Occipital lobe (tissue), 2 donors: ENCODE measurements around the gene DNAAF3. TPM values are rescaled to one million over a fixed set of nuclear protein-coding genes. Genes with fewer than 3 reads are reported as not detected.
A peak's percentile ranks its signal among the peaks of the same experiment; 100 is the strongest.

Experiments used
- DNase-seq: peaks from one replicate; lab custom pipeline; 2025; lab: John Stamatoyannopoulos, UW
- total RNA-seq: library from RNA; depleted of rRNA; stranded (reverse); fragments of >200 nt; gene quantifications from one replicate; pipeline ENCODE4 v1.2.3, GENCODE V29; 2014

Gene DNAAF3
- total RNA-seq, 1 donor from 2014 or later = 0.31 TPM

DNA sequence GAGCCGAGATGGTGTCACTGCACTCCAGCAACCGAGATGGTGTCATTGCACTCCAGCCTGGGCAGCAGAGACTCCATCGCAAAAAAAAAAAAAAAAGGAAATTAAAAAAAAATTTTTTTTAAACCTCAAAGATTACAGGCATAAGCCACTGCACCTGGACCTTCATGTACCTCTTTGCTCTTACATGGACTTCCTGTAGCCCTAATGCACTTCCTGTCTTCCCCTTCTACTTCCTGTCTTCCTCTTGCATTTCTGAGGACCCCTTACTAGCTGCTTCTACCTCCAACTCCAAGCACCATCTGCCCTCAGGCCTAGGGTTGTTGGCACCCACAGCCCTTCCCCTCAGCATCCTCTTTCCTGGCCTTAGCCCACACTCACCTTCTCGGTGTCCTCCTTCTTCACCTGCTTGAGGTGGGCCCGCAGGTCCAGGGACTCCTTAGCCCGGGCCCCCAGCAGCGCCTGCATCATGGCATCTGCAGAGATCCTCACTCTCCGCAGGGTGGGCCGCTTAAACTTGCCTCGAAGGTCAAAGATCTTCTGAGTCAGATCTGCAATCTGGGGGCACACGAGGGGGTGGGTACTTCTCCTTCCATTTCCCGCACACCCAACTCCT lies 12.7 kb downstream of the DNAAF3 start:
- no peak for DNase-seq

DNA sequence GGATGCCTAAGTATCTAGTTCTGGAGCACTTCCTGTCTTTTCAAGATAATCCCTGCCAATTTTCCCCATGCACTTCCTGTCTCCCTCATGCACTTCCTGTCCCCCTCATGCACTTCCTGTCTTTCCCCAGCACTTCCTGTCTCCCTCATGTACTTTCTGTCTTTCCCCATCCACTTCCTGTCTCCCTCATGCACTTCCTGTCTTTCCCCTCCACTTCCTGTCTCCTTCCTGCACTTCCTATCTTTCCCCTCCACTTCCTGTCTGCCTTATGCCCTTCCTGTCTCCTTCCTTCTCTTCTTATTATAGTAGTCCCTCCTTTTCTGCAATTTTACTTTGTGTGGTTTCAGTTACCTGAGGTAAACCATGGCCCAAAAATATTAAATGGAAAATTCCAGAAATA lies 14.4 kb downstream of the DNAAF3 start:
- no peak for DNase-seq

DNA sequence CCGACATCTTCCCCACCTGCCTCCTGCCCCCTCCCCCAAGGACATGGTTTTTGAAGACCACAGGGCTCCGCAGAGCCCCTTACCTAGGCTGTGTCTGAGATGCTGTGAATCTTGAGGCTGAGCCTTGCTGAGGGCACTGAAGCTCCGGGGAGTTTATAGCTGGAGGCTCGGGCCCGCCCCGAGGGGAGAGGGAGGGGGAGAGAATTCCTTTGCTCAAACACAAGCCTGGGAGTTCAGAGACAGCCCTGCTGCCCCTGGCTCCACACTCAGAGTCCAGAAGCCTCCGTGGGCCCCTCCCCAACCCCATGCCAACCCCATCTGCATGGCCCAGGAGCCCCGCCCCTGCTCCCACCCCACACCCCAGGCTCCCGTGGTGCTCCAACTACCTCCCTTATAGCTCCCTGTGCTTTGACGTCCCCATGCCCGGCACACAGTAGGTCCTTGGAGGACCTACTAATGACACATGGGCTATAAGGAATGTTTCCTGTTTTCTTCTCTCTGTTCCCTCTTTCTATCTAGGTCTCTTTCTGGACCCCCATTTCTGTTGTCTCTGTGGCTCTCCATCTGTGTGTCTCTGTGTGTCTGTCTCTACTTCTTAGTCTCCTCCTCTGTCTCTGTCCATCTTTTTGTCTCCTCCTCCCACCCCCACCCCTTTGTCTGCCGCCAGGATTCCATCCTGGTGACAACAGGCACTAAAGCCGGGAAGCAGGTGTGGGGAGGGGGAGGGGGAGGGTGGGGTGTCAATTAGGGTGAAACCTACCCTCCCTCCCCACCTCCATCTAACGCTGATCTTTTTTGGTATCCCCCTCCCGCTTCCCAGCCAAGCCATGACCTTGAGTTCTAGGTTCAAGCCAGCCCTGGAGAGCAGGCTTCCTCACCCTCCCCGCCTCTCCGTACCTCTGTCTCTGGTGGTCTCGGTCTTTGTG lies 17.1 kb downstream of the DNAAF3 start, which contains the start of gene TNNT1:
TSS of gene TNNT1 (minus strand) at position 129 of the 926 bp plus-strand sequence. CDS start 2,049 bp downstream, outside the sequence.
- no peak for DNase-seq

DNA sequence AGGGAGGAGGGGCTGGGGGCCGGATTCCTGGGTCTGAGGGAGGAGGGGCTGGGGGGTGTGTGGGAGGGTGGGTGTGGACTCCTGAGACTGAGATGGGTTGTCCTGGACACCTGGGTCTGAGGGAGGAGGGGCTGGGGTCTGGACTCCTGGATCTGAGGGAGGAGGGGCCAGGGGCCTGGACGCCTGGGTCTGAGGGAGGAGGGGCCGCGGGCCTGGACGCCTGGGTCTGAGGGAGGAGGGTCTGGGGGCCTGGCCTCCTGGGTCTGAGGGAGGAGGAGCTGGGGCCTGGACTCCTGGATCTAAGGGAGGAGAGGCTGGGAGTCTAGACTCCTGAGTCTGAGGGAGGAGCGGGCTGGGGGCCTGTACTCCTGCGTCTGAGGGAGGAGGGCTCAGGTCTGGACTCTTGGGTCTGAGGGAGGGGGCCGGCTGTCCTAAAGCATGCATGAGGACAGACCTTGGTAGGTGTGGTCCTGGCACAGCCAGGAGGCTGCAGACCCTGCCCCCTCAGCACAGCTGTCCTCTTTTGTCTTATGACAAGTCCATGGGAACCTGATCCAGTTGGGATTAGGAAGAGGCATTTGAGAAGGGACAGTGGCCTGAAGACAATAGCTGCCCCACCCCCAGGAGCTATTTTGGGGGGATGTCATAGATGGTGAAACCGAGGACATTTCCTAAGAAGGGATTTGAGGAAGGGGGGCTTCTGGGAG lies 18.7 kb downstream of the DNAAF3 start:
- no peak for DNase-seq

DNA sequence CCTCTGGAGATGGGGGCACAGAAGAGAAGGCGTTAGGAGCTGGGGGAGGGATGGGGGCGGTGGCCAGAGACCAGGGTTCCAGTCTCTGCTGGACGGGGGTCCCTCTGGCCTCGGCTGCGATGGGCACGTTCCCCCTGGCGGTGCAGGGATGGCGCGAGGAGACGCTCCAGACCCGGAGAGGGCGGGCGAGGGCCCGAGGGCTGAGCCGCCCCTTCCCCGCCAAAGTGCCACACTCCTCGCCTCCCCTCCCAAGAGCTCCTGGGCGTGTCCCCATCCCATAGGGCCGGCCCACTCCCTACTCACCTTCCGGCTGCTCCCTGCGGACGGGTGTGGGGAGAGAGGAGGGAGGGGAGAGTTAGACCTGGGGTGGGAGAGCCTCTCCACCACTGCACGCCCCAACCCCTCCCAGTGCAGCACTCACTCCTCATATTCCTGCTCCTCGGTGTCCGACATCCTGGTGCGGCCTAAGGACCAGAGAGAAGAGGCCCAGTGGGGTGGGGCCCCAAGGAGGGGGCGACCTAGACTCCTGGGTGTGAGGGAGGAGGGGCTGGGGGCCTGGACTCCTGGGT lies 19.6 kb downstream of the DNAAF3 start:
- no peak for DNase-seq

DNA sequence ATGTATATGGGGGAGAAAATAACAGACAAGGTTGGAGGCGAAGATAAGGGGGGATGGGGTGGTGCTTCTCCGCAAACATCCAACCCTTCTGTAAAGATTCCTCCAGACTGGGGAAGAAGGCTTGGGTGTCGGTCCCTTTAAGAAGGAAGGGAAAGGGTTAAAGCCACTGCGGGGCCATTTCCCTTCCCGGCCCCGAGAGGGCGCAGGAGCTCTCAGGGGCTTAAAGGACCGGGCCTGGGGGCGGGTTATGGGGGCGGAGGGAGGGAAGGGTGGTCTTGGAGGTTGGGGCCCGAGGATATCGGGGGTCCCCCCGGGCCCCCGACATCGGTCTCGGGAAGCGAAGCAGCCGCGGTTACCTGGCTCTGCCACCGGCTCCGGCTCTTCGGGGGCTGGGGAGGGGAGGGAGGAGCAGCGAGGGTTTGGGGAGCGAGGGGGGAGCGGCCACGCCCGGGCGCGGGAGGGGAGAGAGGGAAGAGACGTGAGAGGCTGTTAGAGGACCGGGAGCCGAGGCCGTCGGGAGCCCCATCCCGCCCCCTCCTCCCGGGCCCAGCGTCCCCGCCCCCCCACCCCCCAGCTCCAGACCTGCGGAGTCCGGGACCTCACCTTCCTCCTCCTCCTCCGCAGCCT lies 20.2 kb downstream of the DNAAF3 start:
- DNase-seq = no peak

DNA sequence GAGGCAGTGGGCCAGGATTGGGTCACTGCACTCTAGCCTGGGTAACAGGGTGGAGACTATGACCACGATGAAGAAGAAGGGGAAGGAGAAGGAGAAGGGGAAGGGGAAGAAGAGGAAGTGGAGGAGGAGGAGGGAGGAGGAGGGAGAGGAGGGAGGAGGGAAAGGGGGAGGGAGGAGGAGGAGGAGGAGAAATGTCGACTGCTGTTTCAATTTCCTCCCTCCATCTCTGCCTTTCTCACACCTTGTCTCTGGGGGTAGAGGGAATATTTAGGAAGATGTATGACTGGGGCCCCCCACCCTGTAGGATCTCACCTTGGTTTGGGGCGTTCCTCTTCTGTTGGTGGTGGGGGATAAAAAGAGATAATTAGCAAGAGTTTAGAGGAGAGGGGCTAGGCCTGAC lies 21.2 kb downstream of the DNAAF3 start:
- no peak for DNase-seq

DNA sequence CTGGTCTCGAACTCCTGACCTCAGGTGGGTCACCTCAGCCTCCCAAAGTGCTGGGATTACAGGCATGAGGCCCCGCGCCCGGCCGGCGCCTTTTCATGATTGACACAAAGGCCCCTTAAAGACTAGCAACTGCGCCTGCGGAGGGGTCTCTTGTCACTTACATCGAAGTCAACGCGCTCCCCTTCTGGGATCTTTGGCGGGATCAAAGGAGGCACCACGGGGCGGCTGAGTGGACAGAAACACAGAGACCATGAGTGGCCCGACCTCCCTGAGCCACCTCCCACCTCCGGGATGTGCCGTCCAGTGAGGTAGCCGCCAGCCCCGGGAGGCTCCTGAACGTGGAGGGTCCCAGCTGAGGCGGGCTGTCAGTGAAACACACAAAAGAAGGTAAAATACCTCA lies 24.7 kb downstream of the DNAAF3 start:
- no peak for DNase-seq

DNA sequence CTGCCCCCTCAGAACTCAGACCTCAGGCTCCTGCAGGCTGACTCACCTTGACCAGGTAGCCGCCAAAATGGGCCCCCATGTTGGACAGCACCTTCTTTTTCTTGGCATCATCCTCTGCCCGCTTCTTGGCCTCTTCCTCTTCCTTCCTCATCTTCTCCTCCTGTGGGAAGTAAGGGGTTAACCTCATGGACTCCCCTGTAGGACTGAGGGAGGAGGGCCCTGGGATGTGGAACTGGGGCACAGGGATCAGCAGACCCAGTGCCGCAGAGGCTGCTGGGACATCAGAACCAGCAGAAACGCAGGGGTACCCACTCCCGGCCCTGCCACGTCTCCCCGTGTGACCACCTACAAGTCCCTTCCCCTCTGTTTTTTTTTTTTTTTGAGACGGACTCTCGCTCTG lies 28.5 kb downstream of the DNAAF3 start:
- DNase-seq = no peak

DNA sequence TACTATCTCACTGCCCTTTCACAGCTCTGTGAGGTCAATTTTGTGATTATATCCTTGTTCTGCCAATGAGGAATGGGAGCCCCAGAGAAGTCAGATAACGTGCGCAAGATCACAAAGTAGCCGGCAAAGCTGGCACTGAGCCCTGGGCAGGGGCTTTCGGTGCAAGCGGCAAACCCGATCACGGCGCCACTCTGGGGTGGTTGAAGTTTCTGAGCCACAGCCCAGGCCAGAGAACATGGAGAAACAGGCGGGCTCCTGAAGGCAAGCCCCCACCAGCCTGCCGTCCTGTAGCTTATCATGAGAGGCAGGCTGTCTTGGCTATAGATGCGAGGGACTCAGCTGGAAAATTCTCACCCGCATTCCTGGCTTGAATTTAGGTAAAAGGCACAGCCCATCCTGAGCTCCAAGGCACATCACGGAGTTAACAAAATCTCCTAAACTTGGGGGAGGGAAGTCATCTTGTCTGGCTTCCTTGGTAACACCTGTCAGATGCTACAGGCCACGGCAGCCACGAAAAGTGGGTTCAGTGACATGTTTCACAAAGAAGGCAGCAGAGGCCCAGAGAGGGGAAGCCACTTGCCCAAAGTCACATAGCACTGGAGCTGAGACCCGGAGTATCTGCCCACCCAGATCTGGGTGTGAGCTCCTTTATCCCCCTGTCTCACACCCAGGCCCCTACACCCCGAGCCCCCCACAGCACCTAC lies 29.9 kb downstream of the DNAAF3 start:
- DNase-seq = no peak

DNA sequence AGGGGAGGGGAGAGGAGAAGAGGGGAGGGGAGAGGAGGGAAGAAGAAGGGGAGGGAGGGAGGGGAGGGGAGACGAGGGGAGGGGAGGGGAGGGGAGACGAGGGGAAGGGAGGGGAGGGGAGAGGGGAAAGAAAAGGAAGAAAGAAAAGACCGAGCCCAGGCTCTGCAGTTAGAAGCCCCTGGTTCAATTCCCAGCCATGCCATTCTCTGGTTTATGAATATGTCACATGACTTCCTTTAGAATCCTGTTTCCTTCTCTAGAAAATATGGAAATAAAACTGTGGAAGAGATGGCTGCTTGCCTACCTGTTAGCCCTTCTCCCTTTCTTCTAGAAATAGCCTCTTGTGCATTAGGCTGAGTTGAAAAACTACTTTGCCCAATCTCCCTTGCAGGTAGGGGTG lies 31.7 kb downstream of the DNAAF3 start:
- no peak for DNase-seq

DNA sequence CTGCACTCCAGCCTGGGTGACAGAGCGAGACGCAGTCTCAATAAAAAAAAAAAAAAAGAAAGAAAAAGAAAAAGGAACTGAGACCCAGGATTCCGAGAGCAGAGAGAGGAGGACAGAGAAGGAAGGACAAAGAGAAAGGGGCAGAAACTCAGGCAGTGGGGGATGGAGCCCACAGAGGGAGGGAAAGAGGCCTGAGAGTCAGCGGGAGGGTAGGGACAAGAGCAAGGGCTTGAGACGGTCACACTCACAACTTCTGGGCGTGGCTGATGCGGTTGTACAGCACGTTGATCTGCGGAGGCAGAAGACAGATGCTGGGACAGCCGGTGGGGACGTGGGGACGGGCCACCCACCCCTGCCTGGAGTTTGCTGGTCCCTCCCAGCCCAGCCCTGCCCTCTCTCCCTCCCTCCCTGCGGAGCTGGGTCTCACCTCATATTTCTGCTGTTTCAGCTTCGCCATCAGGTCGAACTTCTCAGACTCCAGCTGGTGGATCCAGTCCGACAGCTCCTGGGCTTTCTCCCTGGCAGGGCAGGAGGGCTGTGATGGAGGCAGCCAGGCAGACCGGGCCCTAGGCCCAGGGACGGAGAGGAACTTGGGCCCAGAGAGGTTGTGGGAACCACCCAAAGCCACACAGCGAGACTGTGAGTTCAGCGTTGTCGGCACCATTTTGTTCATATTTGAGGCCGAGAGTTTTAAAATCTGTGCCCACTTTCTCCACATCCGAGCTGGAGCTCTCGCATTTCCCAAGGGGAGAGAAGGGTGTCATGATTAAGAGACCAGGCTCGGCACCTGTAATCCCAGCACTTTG lies 32.6 kb downstream of the DNAAF3 start:
- no peak for DNase-seq

DNA sequence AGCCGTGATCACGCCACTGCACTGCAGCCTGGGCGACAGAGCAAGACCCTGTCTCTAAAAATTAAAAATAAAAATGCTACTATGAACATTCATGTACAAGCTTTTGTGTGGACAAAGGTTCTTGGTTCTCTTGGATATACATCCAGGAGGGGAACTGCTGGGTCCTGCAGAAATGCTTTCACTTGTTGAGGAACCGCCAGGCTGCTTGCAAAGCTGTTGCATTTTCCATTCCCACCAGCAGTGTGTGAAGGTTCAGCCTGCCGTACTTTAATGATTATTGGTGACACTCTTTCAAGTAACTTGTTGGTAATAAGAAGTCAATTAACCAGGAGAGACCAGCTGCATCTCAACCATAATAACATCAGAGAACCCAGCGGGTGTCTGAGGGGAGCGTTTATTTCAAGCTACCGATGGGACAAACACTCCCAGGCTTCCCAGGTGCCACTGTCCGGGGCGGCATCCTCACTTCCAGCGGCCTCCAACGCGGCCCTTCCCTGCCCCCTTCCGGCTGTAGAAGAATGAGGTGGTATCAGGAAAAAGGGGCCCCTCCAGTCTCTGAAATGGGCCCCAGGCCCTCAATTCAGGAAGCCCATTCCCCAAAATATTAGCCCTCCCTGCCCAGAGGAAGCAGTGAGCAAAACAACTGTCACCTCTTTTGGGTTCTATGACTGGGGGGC lies 33.8 kb downstream of the DNAAF3 start:
- no peak for DNase-seq

DNA sequence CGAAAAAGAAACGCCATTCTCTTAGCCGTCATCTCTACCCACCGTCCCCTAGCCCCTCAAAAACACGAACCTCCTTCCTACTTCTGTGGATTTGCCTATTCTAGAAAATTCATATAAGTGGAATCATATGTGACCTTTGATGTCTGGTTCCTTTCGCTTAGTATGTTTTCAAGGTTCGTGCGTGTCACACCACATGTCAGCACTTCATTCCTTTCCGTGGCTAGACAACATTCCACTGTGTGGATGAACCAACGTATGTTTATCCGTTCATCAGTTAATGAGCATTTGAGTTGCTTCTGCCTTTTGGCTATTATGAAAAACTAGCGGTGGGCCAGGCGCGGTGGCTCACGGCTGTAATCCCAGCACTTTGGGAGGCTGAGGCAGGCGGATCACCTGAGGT lies 35.0 kb downstream of the DNAAF3 start:
- DNase-seq = no peak

DNA sequence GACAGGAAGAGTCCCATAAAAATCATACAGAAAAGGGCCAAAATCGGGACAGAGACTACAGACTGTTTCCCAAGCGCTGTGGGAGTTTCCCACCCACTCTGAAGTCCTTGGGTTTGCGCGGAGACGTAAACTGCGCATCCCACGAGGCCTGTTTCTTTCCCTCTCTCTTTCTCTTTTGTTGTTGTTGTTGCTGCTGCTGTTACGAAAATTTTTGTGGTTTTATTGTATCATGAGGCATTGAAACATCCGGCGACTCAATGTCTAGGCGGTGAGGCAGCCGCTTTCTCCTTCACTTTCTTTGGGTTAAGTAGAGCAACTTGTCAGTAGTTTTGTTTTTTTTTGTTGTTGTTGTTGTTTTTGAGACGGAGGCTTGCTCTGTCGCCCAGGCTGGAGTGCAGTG lies 47.4 kb downstream of the DNAAF3 start:
- no peak for DNase-seq

DNA sequence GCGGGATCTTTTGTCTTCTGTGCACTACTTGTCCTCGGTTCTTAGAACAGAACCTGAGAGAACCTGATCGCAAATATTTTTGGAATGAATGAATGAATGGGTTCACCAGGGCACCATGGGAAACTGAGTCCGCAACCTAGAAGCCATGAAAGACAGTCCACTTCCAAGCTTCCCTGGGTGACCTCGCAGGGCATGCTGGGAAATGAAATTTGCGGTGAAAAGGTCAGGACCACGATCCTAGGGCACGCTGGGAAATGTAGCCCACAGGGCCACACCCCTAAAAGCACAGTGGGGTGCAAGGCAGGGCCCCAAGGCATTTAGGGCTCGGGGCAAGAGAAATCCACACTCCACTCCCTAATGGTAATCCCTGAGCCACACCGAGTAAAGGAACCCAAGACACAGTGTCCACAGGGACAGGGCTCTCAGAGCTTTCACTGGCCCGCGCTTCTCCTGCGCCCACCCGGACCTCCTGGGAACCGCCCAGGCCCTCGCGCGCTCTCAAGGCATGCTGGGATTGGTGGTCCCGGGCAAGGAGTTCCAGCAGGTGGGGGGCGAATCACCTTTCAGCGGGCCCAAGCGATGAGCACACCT lies 47.9 kb downstream of the DNAAF3 start:
- DNase-seq = peak; percentile 65

DNA sequence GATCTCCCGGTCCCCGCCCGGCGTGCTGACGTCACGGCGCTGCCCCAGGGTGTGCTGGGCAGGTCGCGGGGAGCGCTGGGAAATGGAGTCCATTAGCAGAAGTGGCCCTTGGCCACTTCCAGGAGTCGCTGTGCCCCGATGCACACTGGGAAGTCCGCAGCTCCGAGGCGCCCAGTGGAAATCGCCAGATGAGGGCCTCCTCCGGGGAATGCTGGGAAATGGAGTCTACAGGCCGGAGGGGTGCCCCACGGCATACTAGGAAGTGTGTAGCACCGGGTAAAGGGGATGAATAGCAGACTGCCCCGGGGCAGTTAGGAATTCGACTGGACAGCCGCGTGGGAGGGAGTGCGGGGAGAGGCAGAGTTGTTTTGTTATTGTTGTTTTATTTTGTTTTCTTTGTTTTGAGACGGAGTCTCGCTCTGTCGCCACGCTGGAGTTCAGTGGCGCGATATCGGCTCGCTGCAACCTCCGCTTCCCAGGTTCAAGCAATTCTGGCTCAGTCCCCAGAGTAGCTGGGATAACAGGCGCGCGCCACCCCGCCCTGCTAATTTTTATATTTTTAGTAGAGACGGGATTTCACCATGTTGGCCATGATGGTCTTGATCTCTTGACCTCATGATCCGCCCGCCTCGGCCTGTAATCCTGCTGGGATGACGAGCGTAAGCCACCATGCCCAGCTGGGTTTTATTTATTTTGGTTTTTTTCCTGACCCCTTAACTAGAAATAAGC lies 48.6 kb downstream of the DNAAF3 start:
- peak; percentile 99 for DNase-seq
